ENCODE measurements around the gene KRTAP10-4. TPM values are rescaled to one million over a fixed set of nuclear protein-coding genes. Genes with fewer than 3 reads are reported as not detected.

Gene KRTAP10-4
- total and polyA plus RNA-seq, 2 donors from 2014 or later = not detected

GRCh38 chr21:44613386-44614155, 40.0 kb downstream of the KRTAP10-4 start:
- H3K4me3 ChIP-seq (ENCODE audit: low read length in 3 of 3) = no peak overlapping the region
- intact Hi-C loops (cut with DNase I) = no loop called here
- DNase-seq (peak in 1 of 5 donors; percentile 66), FAIRE-seq (no peak)
- TF ChIP-seq, protein P1, sequence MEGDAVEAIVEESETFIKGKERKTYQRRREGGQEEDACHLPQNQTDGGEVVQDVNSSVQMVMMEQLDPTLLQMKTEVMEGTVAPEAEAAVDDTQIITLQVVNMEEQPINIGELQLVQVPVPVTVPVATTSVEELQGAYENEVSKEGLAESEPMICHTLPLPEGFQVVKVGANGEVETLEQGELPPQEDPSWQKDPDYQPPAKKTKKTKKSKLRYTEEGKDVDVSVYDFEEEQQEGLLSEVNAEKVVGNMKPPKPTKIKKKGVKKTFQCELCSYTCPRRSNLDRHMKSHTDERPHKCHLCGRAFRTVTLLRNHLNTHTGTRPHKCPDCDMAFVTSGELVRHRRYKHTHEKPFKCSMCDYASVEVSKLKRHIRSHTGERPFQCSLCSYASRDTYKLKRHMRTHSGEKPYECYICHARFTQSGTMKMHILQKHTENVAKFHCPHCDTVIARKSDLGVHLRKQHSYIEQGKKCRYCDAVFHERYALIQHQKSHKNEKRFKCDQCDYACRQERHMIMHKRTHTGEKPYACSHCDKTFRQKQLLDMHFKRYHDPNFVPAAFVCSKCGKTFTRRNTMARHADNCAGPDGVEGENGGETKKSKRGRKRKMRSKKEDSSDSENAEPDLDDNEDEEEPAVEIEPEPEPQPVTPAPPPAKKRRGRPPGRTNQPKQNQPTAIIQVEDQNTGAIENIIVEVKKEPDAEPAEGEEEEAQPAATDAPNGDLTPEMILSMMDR (IDR thresholded peaks at IDR 0.05; ENCODE audit: borderline replicate concordance, extremely low read depth, insufficient read depth) = no peak
- no peak overlapping the region for H3K9ac ChIP-seq (ENCODE audit: low read length in 3 of 3)
- no peak overlapping the region for H3K27ac ChIP-seq (ENCODE audit: low read depth in 2 of 2, low read length in 2 of 2)
- no peaks in the 10 kb centered on the region for H3K4me1 ChIP-seq (ENCODE audit: control insufficient read depth in 2 of 3, insufficient read depth in 2 of 3, low read depth in 1 of 3, low read length in 3 of 3)
- H3K27me3 ChIP-seq (ENCODE audit: control insufficient read depth, insufficient read depth, low read length) = no peaks in the 10 kb centered on the region
- no peaks in the 10 kb centered on the region for H3K36me3 ChIP-seq (ENCODE audit: control insufficient read depth in 2 of 3, insufficient read depth in 3 of 3, low read length in 3 of 3)
- peaks cover 0 to 5% (median 0%) of the 10 kb centered on the region in 3 donors for H3K9me3 ChIP-seq (ENCODE audit: control insufficient read depth in 2 of 3, insufficient read depth in 1 of 3, low read length in 3 of 3)

DNA sequence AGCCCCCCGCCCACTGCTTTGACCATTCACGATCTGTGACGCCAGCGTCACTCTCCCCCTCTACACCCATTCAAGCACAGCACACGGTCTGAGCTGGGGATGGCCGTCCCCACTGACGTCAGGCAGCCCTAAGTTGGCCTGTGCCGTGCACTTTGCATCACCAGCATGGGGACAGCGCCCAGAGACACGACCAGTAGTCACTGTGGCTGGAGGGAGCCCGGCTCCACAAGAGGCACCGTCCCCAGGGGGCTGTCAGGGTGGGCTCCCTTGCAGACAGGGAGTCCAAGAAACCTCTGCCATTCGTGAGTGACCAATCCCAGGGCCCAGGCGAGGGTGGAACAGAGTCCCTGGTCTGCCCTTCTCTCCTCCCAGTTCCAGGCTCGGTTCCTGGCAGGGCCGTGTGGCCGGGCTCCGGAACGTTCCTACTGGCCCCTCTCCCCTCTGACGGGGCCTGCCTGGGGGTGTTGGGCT, 40.7 kb downstream of the KRTAP10-4 start:
- FAIRE-seq (no peak), DNase-seq (peak in 1 of 5 donors; percentile 55)
- H3K9me3 ChIP-seq (ENCODE audit: control insufficient read depth in 2 of 3, insufficient read depth in 1 of 3, low read length in 3 of 3) = peaks cover 0 to 5% (median 0%) of the 10 kb centered on the region in 3 donors
- no peak overlapping the region for H3K9ac ChIP-seq (ENCODE audit: low read length in 3 of 3)
- H3K4me1 ChIP-seq (ENCODE audit: control insufficient read depth in 2 of 3, insufficient read depth in 2 of 3, low read depth in 1 of 3, low read length in 3 of 3) = no peaks in the 10 kb centered on the region
- intact Hi-C loops (cut with DNase I) = no loop called here
- TF ChIP-seq, protein P1 (IDR thresholded peaks at IDR 0.05; ENCODE audit: borderline replicate concordance, extremely low read depth, insufficient read depth) = no peak
- no peak overlapping the region for H3K27ac ChIP-seq (ENCODE audit: low read depth in 2 of 2, low read length in 2 of 2)
- no peaks in the 10 kb centered on the region for H3K36me3 ChIP-seq (ENCODE audit: control insufficient read depth in 2 of 3, insufficient read depth in 3 of 3, low read length in 3 of 3)
- no peak overlapping the region for H3K4me3 ChIP-seq (ENCODE audit: low read length in 3 of 3)
- no peaks in the 10 kb centered on the region for H3K27me3 ChIP-seq (ENCODE audit: control insufficient read depth, insufficient read depth, low read length)

GRCh38 chr21:44614961-44615391, 41.4 kb downstream of the KRTAP10-4 start:
- intact Hi-C loops (cut with DNase I) = no loop called here
- H3K4me1 ChIP-seq (ENCODE audit: control insufficient read depth in 2 of 3, insufficient read depth in 2 of 3, low read depth in 1 of 3, low read length in 3 of 3) = no peaks in the 10 kb centered on the region
- peaks cover 0 to 5% (median 0%) of the 10 kb centered on the region in 3 donors for H3K9me3 ChIP-seq (ENCODE audit: control insufficient read depth in 2 of 3, insufficient read depth in 1 of 3, low read length in 3 of 3)
- FAIRE-seq (no peak), DNase-seq (no peak)
- no peak overlapping the region for H3K27ac ChIP-seq (ENCODE audit: low read depth in 2 of 2, low read length in 2 of 2)
- H3K9ac ChIP-seq (ENCODE audit: low read length in 3 of 3) = no peak overlapping the region
- no peak overlapping the region for H3K4me3 ChIP-seq (ENCODE audit: low read length in 3 of 3)
- H3K36me3 ChIP-seq (ENCODE audit: control insufficient read depth in 2 of 3, insufficient read depth in 3 of 3, low read length in 3 of 3) = no peaks in the 10 kb centered on the region
- no peaks in the 10 kb centered on the region for H3K27me3 ChIP-seq (ENCODE audit: control insufficient read depth, insufficient read depth, low read length)
- TF ChIP-seq, protein P1 (IDR thresholded peaks at IDR 0.05; ENCODE audit: borderline replicate concordance, extremely low read depth, insufficient read depth) = no peak

All from kidney (tissue), 14 donors.